ENCODE measurements around the gene ADAMTS20. TPM values are rescaled to one million over a fixed set of nuclear protein-coding genes. Genes with fewer than 3 reads are reported as not detected.

ADAMTS20 gene
- total RNA-seq, 1 donor from 2014 or later = not detected

DNA sequence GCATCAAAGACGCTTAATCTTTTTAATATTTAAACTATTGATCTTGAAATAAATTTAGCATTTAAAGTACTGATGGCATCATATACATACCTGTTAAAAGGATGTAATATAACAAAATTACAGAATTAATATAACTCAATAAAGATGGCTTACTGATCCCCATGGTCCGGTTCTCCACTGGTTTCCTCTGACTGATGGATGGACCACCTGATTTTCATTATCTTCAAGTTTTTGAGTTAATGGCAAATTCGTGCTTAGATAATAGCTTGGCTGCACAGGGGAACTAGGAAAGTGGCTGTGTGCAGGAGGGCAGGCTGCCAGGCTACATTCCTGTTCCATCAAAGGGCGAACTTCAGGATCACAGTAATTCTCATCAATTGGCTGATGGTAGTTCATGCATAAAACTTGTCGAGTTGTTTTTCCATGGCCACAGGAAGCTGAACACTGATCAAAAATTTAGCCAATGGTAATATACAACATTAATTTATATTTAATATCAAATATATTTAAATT is 123.9 kb downstream of the ADAMTS20 start:
- intact Hi-C loops (cut with DNase I) = no loop called here
- Histone ChIP-seq H3K4me3 (no peak overlapping the region), H3K27ac (no peak overlapping the region), H3K9me3 (no peaks in the 10 kb centered on the region), H3K4me1 (no peaks in the 10 kb centered on the region), H3K27me3 (no peaks in the 10 kb centered on the region), H3K36me3 (no peaks in the 10 kb centered on the region)
- no peak for DNase-seq (ENCODE audit: extremely low spot score in 2 of 2)
- TF ChIP-seq POLR2A (IDR thresholded peaks at IDR 0.05) (no peak), POLR2AphosphoS5 (IDR thresholded peaks at IDR 0.05; ENCODE audit: insufficient read depth in 1 of 2, low read depth in 1 of 2) (no peak)
- TF ChIP-seq, protein P1, sequence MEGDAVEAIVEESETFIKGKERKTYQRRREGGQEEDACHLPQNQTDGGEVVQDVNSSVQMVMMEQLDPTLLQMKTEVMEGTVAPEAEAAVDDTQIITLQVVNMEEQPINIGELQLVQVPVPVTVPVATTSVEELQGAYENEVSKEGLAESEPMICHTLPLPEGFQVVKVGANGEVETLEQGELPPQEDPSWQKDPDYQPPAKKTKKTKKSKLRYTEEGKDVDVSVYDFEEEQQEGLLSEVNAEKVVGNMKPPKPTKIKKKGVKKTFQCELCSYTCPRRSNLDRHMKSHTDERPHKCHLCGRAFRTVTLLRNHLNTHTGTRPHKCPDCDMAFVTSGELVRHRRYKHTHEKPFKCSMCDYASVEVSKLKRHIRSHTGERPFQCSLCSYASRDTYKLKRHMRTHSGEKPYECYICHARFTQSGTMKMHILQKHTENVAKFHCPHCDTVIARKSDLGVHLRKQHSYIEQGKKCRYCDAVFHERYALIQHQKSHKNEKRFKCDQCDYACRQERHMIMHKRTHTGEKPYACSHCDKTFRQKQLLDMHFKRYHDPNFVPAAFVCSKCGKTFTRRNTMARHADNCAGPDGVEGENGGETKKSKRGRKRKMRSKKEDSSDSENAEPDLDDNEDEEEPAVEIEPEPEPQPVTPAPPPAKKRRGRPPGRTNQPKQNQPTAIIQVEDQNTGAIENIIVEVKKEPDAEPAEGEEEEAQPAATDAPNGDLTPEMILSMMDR (IDR thresholded peaks at IDR 0.05) = no peak

DNA sequence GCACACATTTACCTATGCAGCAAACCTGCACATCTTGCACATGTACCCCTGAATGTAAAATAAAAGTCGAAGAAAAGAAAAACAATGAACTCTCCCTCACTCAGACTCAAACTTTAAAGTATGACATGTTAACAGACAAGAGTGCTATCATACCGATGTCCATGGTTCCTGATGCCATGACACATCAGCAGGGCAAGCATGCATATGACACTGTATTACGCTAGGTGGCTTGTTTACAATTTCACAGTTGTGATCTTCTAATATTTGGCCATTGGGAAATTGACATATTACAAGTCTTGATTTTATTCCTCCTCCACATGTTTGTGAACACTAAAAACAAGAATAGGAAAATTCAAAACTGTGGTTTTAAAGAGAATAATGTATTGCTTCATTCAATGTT is 126.6 kb downstream of the ADAMTS20 start:
- H3K27ac ChIP-seq = no peak overlapping the region
- no peak for DNase-seq (ENCODE audit: extremely low spot score in 2 of 2)
- no peaks in the 10 kb centered on the region for H3K4me1 ChIP-seq
- no peak for TF ChIP-seq POLR2A (IDR thresholded peaks at IDR 0.05)
- TF ChIP-seq, protein P1 (IDR thresholded peaks at IDR 0.05) = no peak
- no peak for TF ChIP-seq POLR2AphosphoS5 (IDR thresholded peaks at IDR 0.05; ENCODE audit: insufficient read depth in 1 of 2, low read depth in 1 of 2)
- intact Hi-C loops (cut with DNase I) = no loop called here
- H3K4me3 ChIP-seq = no peak overlapping the region
- H3K36me3 ChIP-seq = no peaks in the 10 kb centered on the region
- no peaks in the 10 kb centered on the region for H3K9me3 ChIP-seq
- H3K27me3 ChIP-seq = no peaks in the 10 kb centered on the region

DNA sequence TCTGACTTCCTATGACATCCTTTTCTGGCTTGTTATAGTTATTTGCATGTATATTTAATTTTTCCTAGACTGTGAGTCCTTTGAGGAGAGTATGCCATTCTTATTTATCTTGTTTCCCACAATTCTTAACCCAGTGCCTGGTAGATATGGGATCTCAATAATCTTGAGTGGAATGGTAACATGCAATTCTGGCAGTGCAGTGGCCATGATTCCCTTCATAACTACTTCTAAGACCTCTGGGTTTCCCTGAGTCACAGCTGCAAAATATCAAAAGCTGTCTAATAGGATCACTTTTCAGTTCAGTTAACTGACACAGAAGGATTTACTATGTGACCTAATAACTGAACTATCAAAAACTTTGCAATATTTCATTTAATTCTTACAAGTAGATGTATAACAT is 135.0 kb downstream of the ADAMTS20 start:
- no peaks in the 10 kb centered on the region for H3K4me1 ChIP-seq
- H3K27ac ChIP-seq = no peak overlapping the region
- no peaks in the 10 kb centered on the region for H3K9me3 ChIP-seq
- H3K36me3 ChIP-seq = no peaks in the 10 kb centered on the region
- H3K27me3 ChIP-seq = no peaks in the 10 kb centered on the region
- TF ChIP-seq, protein P1 (IDR thresholded peaks at IDR 0.05) = no peak
- no peak for TF ChIP-seq POLR2A (IDR thresholded peaks at IDR 0.05)
- no peak overlapping the region for H3K4me3 ChIP-seq
- no peak for DNase-seq (ENCODE audit: extremely low spot score in 2 of 2)
- intact Hi-C loops (cut with DNase I) = no loop called here

DNA sequence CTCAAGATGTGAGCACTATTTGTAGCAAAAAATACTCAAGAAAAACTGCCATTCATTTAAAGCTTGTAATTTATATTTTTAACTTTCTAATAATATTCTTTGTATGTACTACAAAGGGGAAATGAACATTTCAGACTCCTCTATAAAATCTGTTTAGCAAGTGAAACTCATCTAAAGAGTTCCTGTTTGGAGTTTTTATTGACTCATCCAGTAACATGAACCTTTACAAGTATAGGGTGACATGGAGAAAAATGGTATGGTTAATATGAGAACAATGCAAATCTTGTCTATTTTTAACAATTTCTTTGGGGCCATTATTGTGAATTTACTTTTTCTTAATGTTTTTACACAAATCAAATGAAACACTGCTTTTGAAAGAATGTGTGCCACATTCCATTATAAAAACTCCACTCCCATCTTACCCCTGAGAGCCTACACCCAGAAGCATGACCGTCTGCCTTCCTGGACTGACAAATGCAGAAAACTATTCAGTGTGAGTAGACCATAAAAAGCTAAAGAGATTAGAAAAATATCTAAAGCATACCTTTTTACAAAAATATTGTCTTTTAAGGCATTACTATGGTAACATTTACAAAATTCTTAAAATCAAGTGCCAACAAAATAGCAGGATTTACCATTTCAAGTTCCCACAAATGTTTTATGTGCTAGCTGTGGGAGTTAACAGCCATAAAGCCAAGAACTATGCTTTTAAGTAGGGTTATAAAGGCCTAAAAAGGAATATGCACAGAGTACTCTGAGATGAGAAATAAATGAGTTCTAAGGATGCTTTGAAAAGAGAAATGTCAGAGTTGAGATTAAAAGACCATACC is 144.0 kb downstream of the ADAMTS20 start:
- H3K27me3 ChIP-seq = no peaks in the 10 kb centered on the region
- H3K4me1 ChIP-seq = no peaks in the 10 kb centered on the region
- no peak overlapping the region for H3K4me3 ChIP-seq
- no peaks in the 10 kb centered on the region for H3K36me3 ChIP-seq
- no peaks in the 10 kb centered on the region for H3K9me3 ChIP-seq
- no peak for DNase-seq (ENCODE audit: extremely low spot score in 2 of 2)
- TF ChIP-seq, protein P1 (IDR thresholded peaks at IDR 0.05) = no peak
- TF ChIP-seq POLR2AphosphoS5 (IDR thresholded peaks at IDR 0.05; ENCODE audit: insufficient read depth in 1 of 2, low read depth in 1 of 2) (no peak), POLR2A (IDR thresholded peaks at IDR 0.05) (no peak)
- intact Hi-C loops (cut with DNase I) = no loop called here
- no peak overlapping the region for H3K27ac ChIP-seq

DNA sequence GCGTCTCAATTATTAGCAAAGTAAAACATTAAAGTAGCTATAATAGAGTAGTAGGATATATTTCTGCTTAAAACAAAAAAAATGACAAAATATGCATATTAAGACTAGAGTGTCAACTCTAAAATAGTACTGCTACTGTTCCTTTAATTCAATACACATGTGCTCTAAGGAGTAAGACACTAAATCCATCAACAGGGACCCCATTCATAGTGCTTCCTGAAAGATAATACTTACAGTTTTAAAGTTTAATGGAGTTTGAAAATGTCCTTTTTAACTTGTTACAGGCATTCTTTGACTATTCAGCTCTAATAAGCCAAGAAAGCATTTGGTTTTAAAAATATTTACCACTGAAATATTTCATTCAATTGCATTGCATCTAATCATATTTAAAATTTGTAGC is 145.2 kb downstream of the ADAMTS20 start:
- H3K27ac ChIP-seq = no peak overlapping the region
- H3K9me3 ChIP-seq = no peaks in the 10 kb centered on the region
- no peak for DNase-seq (ENCODE audit: extremely low spot score in 2 of 2)
- intact Hi-C loops (cut with DNase I) = no loop called here
- H3K4me3 ChIP-seq = no peak overlapping the region
- no peaks in the 10 kb centered on the region for H3K4me1 ChIP-seq
- no peaks in the 10 kb centered on the region for H3K27me3 ChIP-seq
- TF ChIP-seq POLR2AphosphoS5 (IDR thresholded peaks at IDR 0.05; ENCODE audit: insufficient read depth in 1 of 2, low read depth in 1 of 2) (no peak), POLR2A (IDR thresholded peaks at IDR 0.05) (no peak)
- TF ChIP-seq, protein P1 (IDR thresholded peaks at IDR 0.05) = no peak
- H3K36me3 ChIP-seq = no peaks in the 10 kb centered on the region
